Activated T-helper 1 cell treated with anti-CD3 and anti-CD28 coated beads, Interleukin-12 subunit alpha, Interleukin-12 subunit beta, Interleukin-2, Interleukin-4 antibody, amounts not matched to agents 30 ng/mL and 10 ng/mL and 1 ng/mL, durations not matched to agents 14 hours and 24 hours and 36 hours (primary cell): ENCODE data around the gene DNAJC1. TPM values are rescaled to one million over a fixed set of nuclear protein-coding genes. Genes with fewer than 3 reads are reported as not detected.

Source experiments
- DNase-seq: peaks from one replicate; pipeline ENCODE4 v3.0.0; 2021; ENCODE audit warnings: low spot score
- H3K27ac Mint-ChIP-seq: one replicate; pipeline ENCODE4 v1.8.0; 2021; ENCODE audit warnings: mild to moderate bottlenecking, mixed read lengths
- H3K27me3 Mint-ChIP-seq: one replicate; pipeline ENCODE4 v1.8.0; 2022; ENCODE audit warnings: mild to moderate bottlenecking, moderate library complexity, mixed read lengths; ENCODE audit not compliant: insufficient read depth
- H3K36me3 Mint-ChIP-seq: one replicate; pipeline ENCODE4 v1.8.0; 2021; ENCODE audit warnings: low read depth, mixed read lengths
- H3K4me1 Mint-ChIP-seq: one replicate; pipeline ENCODE4 v1.8.0; 2021; ENCODE audit warnings: low read depth, mixed read lengths
- H3K4me3 Mint-ChIP-seq: one replicate; pipeline ENCODE4 v1.8.0; 2021; ENCODE audit warnings: mild to moderate bottlenecking, moderate library complexity, mixed read lengths
- H3K9me3 Mint-ChIP-seq: one replicate; pipeline ENCODE4 v1.8.0; 2021; ENCODE audit warnings: mixed read lengths
- intact Hi-C: fragments of 100-400 bp; cut with micrococcal nuclease; formaldehyde crosslinking; loops from one replicate; pipeline ENCODE4 v1.15.1; 2024
- total RNA-seq: library from RNA; stranded (reverse); gene quantifications from 2 replicates; pipeline ENCODE4 v1.2.3, GENCODE V29; 2022

The DNAJC1 gene
- total RNA-seq, 1 donor from 2014 or later, result 26.2 TPM

DNA sequence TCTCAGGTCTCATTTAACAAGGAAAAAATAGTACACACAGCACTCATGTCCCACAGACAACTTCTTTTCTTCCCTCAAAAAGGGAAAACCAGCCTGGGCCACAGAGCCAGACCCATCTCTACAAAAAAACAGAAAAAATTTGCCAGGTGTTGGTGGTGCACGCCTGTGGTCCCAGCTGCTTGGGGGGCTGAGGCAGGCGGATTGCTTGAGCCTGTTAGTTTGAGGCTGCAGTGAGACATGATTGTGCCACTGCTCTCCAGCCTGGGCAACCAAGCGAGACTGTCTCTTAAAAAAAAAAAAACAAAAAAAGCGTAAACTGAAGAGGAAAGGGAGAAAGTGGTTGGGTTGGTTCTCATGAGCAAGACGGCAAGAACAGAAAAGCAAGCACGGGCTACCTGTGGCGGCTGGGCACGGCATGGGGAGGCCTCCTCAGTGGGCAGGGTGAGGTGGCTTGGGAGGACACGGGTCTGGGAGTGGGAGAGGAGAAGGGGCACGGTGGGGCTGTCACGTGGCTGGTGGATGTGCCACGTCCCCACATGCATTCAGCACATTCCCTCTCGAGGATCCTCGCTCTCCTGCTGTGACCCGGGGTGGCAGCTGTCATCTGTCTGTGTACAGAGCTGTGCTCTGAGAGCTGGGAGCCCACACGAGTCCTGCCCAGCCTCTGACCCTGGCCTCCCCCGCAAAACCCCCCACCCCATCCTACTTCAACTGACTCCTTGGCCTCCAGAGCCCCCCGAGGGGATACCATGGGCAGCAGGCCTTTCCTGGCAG is 249.8 kb downstream of the DNAJC1 start:
- Mint-ChIP-seq H3K36me3 (peaks cover 2% of the 10 kb centered on the region), H3K27ac (no peak overlapping the region), H3K4me1 (no peaks in the 10 kb centered on the region), H3K4me3 (no peak overlapping the region), H3K9me3 (no peaks in the 10 kb centered on the region), H3K27me3 (no peaks in the 10 kb centered on the region)
- DNase-seq, result no peak
- intact Hi-C loops, result no loop called here

DNA sequence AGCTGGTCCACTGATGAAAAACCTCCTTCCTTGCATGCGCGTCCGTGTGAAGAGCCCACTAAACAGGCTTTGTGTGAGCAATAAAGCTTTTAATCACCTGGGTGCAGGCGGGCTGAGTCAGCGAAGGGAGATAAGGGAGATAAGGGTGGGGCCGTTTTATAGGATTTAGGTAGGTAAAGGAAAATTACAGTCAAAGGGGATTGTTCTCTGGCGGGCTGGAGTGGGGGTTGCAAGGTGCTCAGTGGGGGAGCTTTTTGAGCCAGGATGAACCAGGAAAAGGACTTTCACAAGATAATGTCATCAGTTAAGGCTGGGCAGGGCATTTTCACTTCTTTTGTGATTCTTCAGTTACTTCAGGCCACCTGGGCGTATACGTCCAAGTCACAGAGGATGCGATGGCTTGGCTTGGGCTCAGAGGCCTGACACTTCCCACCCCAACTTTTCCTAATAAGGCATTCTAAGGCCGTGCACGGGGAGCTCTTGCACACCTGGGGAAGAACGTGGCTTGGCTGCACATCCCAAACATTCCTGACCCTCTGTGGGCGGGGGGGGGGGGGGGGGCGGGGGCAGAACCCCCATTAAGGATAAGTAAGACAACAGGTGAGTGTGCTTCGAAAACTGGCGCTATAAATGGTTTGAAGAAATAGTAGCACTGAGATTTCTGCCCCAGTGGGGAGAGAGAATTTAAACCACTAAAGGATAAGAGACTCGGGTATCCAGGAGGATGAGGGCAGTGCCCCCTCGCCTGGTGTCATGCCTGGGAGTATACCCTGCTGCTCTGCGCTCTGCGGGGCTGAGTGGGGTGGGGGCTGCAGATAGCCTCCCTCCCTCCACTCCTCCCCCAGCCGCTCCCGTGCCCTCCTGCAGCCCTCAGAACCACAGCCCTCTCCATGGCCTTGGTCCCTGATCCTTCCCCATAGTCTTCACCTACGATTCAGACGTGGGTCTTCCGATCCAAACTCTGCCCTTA is 251.9 kb downstream of the DNAJC1 start:
- intact Hi-C loops, result no loop called here
- Mint-ChIP-seq H3K36me3 (no peaks in the 10 kb centered on the region), H3K27ac (no peak overlapping the region), H3K4me3 (no peak overlapping the region), H3K27me3 (no peaks in the 10 kb centered on the region), H3K9me3 (no peaks in the 10 kb centered on the region), H3K4me1 (no peaks in the 10 kb centered on the region)
- DNase-seq, result no peak

GRCh38 chr10:21750424-21750823 is 253.1 kb downstream of the DNAJC1 start:
- Mint-ChIP-seq H3K36me3 (peaks cover 5% of the 10 kb centered on the region), H3K27me3 (no peaks in the 10 kb centered on the region), H3K9me3 (no peaks in the 10 kb centered on the region), H3K4me1 (peaks cover 7% of the 10 kb centered on the region), H3K27ac (no peak overlapping the region), H3K4me3 (no peak overlapping the region)
- DNase-seq, result no peak
- intact Hi-C loops, result no loop called here

DNA sequence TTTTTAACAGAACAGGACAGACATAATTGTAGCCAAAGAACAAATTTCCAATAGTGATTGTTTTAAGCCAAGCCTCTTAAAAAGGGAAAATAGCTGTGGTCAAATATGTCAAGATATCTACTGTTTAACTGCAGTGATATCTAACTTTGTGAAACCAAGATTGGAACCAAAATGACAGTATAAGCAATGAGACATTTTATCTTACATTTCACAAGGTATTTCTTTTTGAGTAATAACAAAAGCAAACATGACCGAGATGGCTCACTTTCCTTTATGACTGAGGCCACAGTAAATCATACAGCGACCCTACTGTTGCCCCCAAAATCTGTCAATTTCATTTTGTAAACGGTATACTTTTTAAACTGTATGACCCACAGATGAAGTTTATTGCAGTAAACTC is 253.7 kb downstream of the DNAJC1 start:
- no peak for DNase-seq
- H3K27ac Mint-ChIP-seq, result no peak overlapping the region
- no peak overlapping the region for H3K4me3 Mint-ChIP-seq
- H3K4me1 Mint-ChIP-seq, result peaks cover 7% of the 10 kb centered on the region
- H3K9me3 Mint-ChIP-seq, result no peaks in the 10 kb centered on the region
- H3K27me3 Mint-ChIP-seq, result no peaks in the 10 kb centered on the region
- intact Hi-C loops, result no loop called here
- peaks cover 6% of the 10 kb centered on the region for H3K36me3 Mint-ChIP-seq

DNA sequence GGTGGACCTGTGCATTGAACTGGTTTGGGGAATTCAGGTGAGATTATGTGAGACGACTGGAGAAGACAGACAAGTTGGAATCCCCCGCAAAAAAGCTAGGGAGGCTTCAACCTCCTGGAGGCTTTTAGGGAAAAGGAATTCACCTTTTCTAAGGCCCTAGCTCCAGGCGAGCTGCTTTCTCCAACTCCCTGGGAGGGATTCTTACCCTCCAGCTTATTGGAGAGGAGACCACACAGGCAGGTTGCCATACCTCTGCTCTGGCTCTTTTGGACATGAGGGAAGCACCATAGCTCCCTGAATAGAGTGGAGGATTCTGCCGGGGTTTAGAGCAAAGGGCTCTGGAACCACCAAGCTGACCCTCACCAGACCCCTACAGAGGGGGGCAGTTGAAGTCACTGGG is 255.7 kb downstream of the DNAJC1 start:
- no peak for DNase-seq
- intact Hi-C loops, result no loop called here
- Mint-ChIP-seq H3K9me3 (no peaks in the 10 kb centered on the region), H3K36me3 (peaks cover 15% of the 10 kb centered on the region), H3K4me1 (peaks cover 7% of the 10 kb centered on the region), H3K27ac (no peak overlapping the region), H3K27me3 (no peaks in the 10 kb centered on the region), H3K4me3 (no peak overlapping the region)

DNA sequence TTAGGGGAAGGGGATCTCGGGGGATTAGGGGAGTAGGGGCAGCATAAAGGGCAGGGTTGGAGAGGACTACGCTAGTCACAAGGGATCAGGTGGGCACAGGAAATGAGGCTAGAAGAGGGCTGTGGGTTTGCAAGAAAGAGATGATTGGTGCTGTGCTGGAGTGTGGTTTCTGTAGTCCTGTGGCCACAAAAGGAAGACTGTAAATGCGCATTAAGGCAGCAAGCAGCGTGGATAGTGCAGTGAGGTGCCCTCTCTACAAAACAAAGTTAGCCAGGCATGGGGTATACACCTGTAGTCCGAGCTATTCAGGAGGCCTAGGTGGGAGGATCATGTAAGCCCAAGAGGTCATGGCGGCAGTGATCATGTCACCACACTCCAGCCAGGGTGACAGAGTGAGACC is 257.4 kb downstream of the DNAJC1 start:
- no peaks in the 10 kb centered on the region for H3K9me3 Mint-ChIP-seq
- H3K4me1 Mint-ChIP-seq, result peaks cover 10% of the 10 kb centered on the region
- H3K4me3 Mint-ChIP-seq, result peak overlapping the region; percentile 43
- DNase-seq, result no peak
- H3K36me3 Mint-ChIP-seq, result peaks cover 15% of the 10 kb centered on the region
- no peaks in the 10 kb centered on the region for H3K27me3 Mint-ChIP-seq
- peak overlapping the region; percentile 78 for H3K27ac Mint-ChIP-seq
- intact Hi-C loops, result no loop called here

GRCh38 chr10:21744223-21744622 is 259.3 kb downstream of the DNAJC1 start:
- no peak for DNase-seq
- Mint-ChIP-seq H3K27ac (no peak overlapping the region), H3K36me3 (peaks cover 22% of the 10 kb centered on the region), H3K9me3 (no peaks in the 10 kb centered on the region), H3K27me3 (no peaks in the 10 kb centered on the region), H3K4me3 (no peak overlapping the region), H3K4me1 (peaks cover 29% of the 10 kb centered on the region)
- intact Hi-C loops, result no loop called here

DNA sequence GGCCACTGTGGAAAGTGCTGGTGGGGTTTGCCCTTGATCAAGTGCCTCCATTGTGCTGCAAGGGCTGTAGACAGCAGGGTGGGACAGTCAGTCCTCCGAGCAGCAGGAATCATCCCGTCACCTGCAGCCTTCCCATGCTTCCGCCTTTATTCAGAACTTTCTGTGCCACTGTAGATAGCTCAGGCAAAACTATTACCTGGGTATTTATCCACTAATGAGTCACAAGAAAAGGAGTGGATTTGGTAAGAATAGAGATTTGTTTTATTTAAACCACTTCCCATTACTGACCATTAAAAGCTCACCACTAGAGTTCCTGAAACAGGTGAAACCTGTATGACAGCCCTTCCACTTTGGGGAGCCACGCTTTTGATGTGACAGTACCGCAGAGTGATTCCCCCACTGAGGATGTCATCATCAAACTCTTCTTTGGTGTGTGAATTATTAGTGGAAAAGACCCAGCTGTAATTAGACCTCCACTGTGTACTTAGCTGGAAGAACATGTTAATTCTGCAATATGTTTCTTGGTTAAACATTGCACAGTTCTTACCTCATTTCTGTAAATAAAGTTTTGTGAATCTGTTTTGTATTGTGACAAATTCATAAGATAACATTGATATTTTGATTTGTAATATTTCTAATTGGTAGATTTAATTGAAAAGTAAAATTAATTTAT is 260.7 kb downstream of the DNAJC1 start:
- no peak for DNase-seq
- Mint-ChIP-seq H3K9me3 (no peaks in the 10 kb centered on the region), H3K27me3 (no peaks in the 10 kb centered on the region), H3K4me1 (peaks cover 38% of the 10 kb centered on the region), H3K36me3 (peaks cover 31% of the 10 kb centered on the region), H3K4me3 (no peak overlapping the region), H3K27ac (no peak overlapping the region)
- intact Hi-C loops, result no loop called here

- no peak for DNase-seq
- Mint-ChIP-seq H3K27me3 (no peaks in the 10 kb centered on the region), H3K27ac (no peak overlapping the region), H3K4me1 (peaks cover 52% of the 10 kb centered on the region), H3K9me3 (no peaks in the 10 kb centered on the region), H3K4me3 (peak overlapping the region; percentile 1), H3K36me3 (peaks cover 40% of the 10 kb centered on the region)
- intact Hi-C loops, result no loop called here
Observed at GRCh38 chr10:21740989-21741388, 262.5 kb downstream of the DNAJC1 start.

- Mint-ChIP-seq H3K27me3 (no peaks in the 10 kb centered on the region), H3K4me1 (peaks cover 54% of the 10 kb centered on the region), H3K27ac (peak overlapping the region; percentile 1), H3K9me3 (no peaks in the 10 kb centered on the region), H3K36me3 (peaks cover 39% of the 10 kb centered on the region), H3K4me3 (no peak overlapping the region)
- no peak for DNase-seq
- intact Hi-C loops, result no loop called here
Observed at GRCh38 chr10:21737106-21737505, 266.4 kb downstream of the DNAJC1 start.

DNA sequence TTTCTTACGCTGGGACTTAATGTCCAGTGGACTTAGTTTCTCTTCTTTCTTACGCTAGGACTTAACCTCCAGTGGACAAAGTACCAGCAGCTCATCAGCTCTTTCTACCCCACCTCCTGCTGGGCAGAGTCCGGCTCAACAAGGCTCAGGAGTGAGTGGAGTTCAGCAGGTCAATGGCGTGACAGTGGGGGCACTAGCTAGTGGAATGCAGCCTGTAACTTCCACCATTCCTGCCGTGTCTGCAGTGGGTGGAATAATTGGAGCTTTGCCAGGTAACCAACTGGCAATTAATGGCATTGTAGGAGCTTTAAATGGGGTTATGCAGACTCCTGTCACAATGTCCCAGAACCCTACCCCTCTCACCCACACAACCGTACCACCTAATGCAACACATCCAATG is 269.8 kb downstream of the DNAJC1 start:
- Mint-ChIP-seq H3K36me3 (peaks cover 28% of the 10 kb centered on the region), H3K4me3 (no peak overlapping the region), H3K27ac (no peak overlapping the region), H3K27me3 (no peaks in the 10 kb centered on the region), H3K9me3 (no peaks in the 10 kb centered on the region), H3K4me1 (peaks cover 33% of the 10 kb centered on the region)
- intact Hi-C loops, result loop anchor here (5.0 kb wide), 2 partner anchors 216 to 219 kb away; no protein-coding TSS in a partner anchor
- DNase-seq, result no peak

DNA sequence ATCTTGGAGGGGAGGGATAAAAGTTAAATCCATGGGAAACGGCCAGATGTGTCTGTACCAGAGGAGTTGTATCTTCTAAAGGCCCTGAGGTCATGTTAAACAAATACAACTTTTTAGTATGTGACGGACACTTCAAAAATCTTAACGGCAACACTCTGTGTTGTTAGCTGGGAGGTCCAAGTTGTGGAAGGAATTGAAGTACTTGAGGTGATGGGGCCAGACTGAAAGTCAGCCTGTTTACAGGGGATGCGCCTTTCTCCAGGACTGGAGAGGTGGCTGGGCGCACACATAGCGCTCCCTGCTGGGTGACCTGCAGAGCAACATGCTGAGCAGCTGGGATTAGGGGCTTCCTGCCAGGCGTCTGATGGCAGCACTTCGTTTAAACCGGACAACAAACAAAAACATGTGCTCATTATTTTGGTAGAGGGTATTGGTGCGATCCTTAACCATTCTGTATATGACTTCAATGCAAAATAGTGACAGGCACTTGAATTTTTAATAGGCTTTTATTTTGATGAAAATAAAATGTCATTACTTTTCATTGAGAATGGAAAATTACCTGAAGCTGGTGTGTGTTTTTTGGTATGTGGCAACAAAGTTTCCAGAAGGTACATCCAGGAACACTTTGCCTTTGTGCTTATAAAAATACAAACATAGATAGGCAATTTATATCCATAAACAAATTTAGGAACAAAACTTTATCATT is 271.3 kb downstream of the DNAJC1 start:
- Mint-ChIP-seq H3K4me3 (no peak overlapping the region), H3K27ac (no peak overlapping the region), H3K4me1 (peaks cover 29% of the 10 kb centered on the region), H3K27me3 (no peaks in the 10 kb centered on the region), H3K36me3 (peaks cover 28% of the 10 kb centered on the region), H3K9me3 (no peaks in the 10 kb centered on the region)
- intact Hi-C loops, result loop anchor here (1.0 to 5.0 kb wide), 3 partner anchors 215 to 235 kb away; no protein-coding TSS in a partner anchor
- peak; percentile 19 for DNase-seq
